Activated naive CD4-positive, alpha-beta T cell treated with anti-CD3 and anti-CD28 coated beads, Interleukin-2, amount 50 U/mL, for 16 hours (primary cell): Measurements from ENCODE around the gene L3MBTL4.
"Not testable (repeated sequence)": the region's sequence is repeated elsewhere in the genome, so short reads cannot be mapped to it uniquely, and the experiment has no call there.

Experiments used
- DNase-seq: peaks from one replicate; pipeline ENCODE4 v3.0.0-alpha.2; 2020

Gene L3MBTL4

GRCh38 chr18:6161549-6161948 lies 253.2 kb downstream of the L3MBTL4 start:
- no peak for DNase-seq

DNA sequence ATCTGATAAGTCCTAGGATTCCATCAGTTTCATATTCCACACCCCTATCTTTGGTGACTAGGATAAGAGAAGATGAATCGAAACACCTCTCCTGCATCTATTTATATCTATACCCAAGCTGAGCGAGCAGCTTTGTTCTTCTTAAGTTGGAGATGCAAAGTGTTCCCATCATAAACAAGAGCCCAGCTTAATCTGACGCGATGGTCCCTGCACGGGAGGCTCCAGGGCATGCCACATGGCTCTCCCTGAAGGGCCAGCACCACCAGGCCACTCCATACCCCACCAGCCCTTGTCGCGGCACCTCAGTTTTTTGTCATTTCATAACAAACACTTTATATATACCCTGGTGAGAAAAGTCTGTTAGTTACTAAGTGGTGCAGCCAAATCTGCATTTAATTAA lies 255.3 kb downstream of the L3MBTL4 start:
- DNase-seq: no peak

DNA sequence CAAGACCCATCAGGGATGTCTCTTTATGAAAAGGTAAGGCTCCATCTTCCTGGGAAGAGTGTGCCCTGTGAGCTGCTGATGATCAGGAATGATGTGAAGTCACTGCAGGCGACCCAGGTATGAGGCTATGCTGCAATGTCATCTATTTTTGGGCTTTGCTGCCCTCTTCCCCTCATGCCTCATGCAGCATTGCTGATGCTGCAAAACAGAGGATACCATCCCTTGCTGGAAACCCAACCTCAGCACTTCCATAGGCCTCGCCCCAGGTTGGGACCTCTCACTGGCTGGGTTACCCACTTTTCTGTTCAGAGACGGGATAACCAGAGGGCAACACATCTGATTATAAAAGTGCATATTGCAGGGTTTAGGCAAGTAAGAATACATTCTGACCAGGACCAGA lies 255.8 kb downstream of the L3MBTL4 start:
- DNase-seq: no peak

DNA sequence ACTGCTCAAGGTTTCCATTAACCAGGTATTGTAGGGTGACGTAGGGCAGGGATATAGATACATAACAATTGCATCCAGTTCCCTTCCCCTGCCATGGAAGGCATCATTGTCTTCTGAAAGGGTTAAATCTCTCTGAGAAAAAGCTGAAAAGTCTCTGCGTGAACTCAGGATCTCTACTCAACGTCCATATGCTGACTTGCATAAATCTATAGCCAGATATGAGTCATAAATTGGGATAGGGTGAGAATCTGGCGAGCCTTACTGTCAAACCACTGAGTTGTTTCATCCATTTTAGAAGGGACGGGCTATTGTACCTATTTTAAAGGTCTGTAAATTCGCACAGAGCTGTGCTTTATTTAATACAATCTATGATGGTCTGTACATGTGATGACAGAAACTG lies 258.3 kb downstream of the L3MBTL4 start:
- DNase-seq: no peak

- no peak for DNase-seq
Observed at GRCh38 chr18:6155707-6156106, 259.0 kb downstream of the L3MBTL4 start.

DNA sequence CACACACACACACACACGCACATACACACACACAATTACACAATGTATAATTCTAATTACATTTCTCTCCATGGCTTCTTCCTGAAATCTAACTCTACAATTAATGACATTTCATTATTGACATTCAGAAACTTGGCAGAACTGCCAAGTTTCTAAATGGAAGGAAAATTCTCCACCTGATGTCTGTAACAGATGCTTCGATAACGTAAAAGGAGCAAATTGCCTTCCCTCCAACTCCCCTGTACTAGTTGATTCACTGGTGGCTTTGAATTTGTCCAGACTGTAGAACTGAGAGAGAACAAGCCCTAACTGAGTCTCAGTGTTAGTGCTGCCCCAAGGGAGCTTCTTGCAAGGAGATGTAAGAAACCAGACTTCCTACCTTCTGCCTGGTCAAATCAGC lies 264.3 kb downstream of the L3MBTL4 start:
- no peak for DNase-seq

GRCh38 chr18:6146307-6146661 lies 268.4 kb downstream of the L3MBTL4 start:
- no peak for DNase-seq

- DNase-seq: no peak
Observed at GRCh38 chr18:6145645-6146306, 268.9 kb downstream of the L3MBTL4 start.

- DNase-seq: no peak
Observed at GRCh38 chr18:6139007-6139406, 275.7 kb downstream of the L3MBTL4 start.

DNA sequence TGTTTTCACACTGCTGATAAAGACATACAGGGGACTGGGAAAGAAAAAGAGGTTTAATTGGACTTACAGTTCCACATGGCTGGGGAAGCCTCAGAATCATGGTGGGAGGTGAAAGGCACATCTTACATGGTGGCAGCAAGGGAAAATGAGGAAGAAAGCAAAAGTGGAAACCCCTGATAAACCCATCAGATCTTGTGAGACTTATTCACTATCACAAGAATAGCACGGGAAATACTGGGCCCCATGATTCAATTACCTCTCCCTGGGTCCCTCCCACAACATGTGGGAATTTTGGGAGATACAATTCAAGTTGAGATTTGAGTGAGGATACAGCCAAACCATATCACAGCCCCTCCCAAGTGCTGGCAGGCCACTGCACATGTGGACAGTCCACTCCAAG lies 278.8 kb downstream of the L3MBTL4 start:
- not testable (repeated sequence) for DNase-seq

DNA sequence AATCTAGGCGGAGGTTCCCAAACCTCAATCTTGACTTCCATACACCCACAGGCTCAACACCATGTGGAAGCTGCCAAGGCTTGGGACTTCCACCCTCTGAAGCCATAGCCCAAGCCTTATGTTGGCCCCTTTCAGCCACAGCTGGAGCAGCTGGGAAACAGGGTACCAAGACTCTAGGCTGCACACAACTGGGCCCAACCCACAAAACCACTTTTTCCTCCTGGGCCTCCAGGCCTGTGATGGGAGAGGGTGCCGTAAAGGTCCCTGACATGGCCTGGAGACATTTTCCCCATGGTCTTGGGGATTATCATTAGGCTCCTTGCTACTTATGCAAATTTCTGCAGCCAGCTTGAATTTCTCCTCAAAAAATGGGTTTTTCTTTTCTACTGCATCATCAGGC lies 279.7 kb downstream of the L3MBTL4 start:
- not testable (repeated sequence) for DNase-seq

- DNase-seq: no peak
Observed at GRCh38 chr18:6132751-6133368, 281.9 kb downstream of the L3MBTL4 start.

- no peak for DNase-seq
Observed at GRCh38 chr18:6120820-6121279, 293.9 kb downstream of the L3MBTL4 start.

DNA sequence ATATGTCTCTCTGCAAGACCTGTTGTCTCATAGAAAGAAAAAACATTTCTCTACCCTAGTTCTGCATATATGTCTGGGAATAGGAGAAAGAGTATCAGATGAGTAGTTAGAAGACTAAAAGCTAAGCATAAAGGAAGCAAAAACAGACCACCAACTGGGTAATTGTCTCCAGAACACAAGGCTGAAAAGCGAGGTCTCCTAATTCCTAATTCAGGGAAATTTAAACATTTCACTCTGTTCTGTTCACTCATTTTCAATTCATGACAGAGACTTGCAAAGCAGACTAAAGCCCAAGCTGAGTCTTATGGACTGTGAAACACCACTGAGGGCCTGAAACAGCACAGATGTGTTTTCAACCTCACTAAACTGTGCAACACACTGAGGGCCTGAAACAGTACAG lies 294.9 kb downstream of the L3MBTL4 start:
- no peak for DNase-seq

DNA sequence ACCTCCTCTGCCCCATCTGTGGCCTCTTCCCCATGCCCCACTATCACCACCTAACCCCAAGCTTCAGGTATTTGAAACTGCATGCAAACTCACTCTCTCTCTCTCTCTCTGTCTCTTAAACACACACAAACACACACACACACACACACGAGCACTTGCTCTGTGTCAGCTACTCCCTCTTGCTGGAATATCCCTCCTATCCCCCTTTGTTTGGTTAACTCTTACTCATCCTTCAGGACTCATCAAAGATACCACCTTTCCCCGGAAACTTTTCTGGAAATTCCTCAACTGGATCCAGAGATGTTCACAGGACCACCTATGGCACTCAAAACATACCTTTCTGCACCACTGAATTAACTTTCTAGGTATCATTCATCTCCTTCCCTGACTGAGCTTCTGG lies 296.6 kb downstream of the L3MBTL4 start:
- no peak for DNase-seq

- no peak for DNase-seq
Observed at GRCh38 chr18:6115710-6116109, 299.0 kb downstream of the L3MBTL4 start.

GRCh38 chr18:6113650-6114049 lies 301.1 kb downstream of the L3MBTL4 start:
- DNase-seq: no peak

- DNase-seq: no peak
Observed at GRCh38 chr18:6111726-6112125, 303.0 kb downstream of the L3MBTL4 start.

DNA sequence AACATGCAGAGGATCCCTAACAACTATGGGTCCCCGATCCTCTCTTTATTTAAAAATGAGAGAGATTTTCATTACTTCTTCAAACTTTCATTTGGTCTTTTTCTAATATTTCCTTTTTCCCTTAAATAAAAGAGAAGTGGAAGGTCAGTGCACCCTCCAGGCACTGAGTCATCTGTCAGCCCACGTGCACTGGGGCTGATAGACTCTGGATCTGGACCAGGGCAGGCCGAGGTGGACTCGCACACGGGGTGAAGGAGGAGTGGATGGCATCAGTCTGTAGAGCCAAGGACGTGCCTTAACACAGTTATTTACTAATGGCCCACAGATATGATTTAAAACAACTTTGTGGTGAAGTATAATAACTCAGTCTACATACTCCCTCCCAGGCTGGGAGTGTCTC lies 305.0 kb downstream of the L3MBTL4 start:
- no peak for DNase-seq

GRCh38 chr18:6107794-6108193 lies 306.9 kb downstream of the L3MBTL4 start:
- DNase-seq: no peak

- DNase-seq: no peak
Observed at GRCh38 chr18:6106091-6106685, 308.5 kb downstream of the L3MBTL4 start.

- no peak for DNase-seq
Observed at GRCh38 chr18:6103741-6104140, 311.0 kb downstream of the L3MBTL4 start.

- DNase-seq: no peak
Observed at GRCh38 chr18:6096730-6097129, 318.0 kb downstream of the L3MBTL4 start.

- DNase-seq: no peak
Observed at GRCh38 chr18:6088432-6088831, 326.3 kb downstream of the L3MBTL4 start.

DNA sequence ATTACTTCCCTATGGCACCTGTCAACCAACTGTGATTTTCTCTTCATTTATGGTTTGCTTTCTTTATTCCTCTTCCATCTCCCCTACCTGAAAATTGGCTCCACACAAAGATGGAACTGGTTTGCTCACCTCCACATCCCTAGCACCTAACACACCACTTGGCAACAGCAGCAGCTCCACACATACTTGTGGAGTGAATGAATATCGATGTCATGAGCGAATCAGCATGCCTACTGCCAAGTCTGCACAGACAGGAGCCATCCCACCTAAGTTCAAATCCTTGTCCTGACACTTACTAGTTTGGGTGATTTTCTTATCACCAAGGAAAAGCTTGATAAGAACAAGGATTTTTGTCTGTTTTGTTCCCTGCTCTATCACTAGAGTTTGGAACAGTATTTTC lies 328.0 kb downstream of the L3MBTL4 start:
- no peak for DNase-seq
